ENCODE results near the gene GUCY2F.

Gene GUCY2F

DNA sequence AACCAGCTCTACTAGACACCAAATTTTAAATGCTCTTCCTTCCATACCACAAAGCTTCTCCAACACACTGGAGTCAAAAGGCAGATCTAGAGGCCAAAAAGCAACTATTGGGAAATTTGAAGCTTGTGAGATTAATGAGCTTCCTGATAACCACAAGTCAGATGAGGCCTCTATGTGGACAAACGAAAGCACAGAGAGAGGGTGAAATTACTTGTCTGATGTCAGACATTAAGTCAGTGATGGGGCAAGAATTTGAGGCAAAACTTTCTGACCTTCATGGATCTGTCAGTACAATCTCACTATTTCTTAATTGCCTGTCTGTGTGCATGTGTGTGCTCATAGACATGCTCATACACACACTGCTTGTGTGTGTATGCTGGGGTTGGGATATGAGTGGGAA, 103.6 kb downstream of the GUCY2F start:
- H3K4me3 ChIP-seq (ENCODE audit: insufficient read depth, low read length, poor library complexity, severe bottlenecking) = no peak overlapping the region
- no peak for TF ChIP-seq EZH2phosphoT487 (conservative IDR thresholded peaks at IDR 0.05; ENCODE audit: low read length)
- TF ChIP-seq, protein P1, sequence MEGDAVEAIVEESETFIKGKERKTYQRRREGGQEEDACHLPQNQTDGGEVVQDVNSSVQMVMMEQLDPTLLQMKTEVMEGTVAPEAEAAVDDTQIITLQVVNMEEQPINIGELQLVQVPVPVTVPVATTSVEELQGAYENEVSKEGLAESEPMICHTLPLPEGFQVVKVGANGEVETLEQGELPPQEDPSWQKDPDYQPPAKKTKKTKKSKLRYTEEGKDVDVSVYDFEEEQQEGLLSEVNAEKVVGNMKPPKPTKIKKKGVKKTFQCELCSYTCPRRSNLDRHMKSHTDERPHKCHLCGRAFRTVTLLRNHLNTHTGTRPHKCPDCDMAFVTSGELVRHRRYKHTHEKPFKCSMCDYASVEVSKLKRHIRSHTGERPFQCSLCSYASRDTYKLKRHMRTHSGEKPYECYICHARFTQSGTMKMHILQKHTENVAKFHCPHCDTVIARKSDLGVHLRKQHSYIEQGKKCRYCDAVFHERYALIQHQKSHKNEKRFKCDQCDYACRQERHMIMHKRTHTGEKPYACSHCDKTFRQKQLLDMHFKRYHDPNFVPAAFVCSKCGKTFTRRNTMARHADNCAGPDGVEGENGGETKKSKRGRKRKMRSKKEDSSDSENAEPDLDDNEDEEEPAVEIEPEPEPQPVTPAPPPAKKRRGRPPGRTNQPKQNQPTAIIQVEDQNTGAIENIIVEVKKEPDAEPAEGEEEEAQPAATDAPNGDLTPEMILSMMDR (IDR thresholded peaks at IDR 0.05; ENCODE audit: insufficient read depth, low read length, poor library complexity, severe bottlenecking) = no peak
- H3F3A ChIP-seq (ENCODE audit: insufficient read depth) = no peaks in the 10 kb centered on the region
- no peaks in the 10 kb centered on the region for H3K79me2 ChIP-seq (ENCODE audit: insufficient read depth, low read length)
- H4K20me1 ChIP-seq (ENCODE audit: low read depth, low read length) = no peaks in the 10 kb centered on the region
- H2AFZ ChIP-seq (ENCODE audit: low read depth, low read length, severe bottlenecking) = no peak overlapping the region
- H3K9me3 ChIP-seq (ENCODE audit: insufficient read depth, low read length) = no peaks in the 10 kb centered on the region
- no peaks in the 10 kb centered on the region for H3K27me3 ChIP-seq (ENCODE audit: low read length)
- no peak overlapping the region for H3K9ac ChIP-seq (ENCODE audit: low read length)
- no peak overlapping the region for H3K27ac ChIP-seq (ENCODE audit: low read depth, low read length)
- no peaks in the 10 kb centered on the region for H3K9me2 ChIP-seq (replicated peaks; ENCODE audit: insufficient read depth, low read length)
- H3K36me3 ChIP-seq (ENCODE audit: low read length) = no peaks in the 10 kb centered on the region
- no peak overlapping the region for H3K4me2 ChIP-seq (ENCODE audit: low read depth, low read length, poor library complexity, severe bottlenecking)

DNA sequence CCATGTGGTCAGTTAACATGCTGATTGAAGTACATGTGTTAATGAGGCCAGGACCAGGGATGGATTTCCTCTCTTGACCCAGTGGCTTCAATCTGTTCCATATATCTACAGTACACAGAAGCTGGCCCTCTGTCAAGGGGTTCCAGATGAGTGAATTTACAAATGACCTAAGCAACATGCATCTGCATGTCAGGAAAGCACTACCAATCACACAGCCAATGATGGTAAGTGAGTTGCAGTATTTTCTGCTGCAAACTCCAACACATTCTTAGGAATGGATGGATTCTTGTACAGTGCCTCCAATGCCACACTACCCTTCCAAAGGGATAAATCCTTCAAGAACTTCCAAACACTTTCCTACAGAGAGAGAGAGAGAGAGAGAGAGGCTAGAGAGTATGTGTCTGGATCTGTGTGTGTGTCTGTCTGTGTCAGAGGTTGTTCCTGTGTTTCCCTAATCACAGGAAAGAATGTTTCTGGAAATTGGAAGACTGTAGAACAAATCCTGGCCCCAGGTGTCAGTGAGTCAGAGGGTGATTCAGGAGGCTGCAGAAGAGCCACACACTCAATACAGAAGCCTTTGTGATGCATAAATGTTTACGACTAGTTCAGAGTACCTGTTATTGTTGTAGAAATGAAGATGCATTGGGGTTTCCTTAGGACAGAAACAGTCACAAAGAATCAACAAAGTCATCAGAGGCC, 107.5 kb downstream of the GUCY2F start:
- no peak overlapping the region for H3K4me3 ChIP-seq (ENCODE audit: insufficient read depth, low read length, poor library complexity, severe bottlenecking)
- no peak for TF ChIP-seq EZH2phosphoT487 (conservative IDR thresholded peaks at IDR 0.05; ENCODE audit: low read length)
- TF ChIP-seq, protein P1 (IDR thresholded peaks at IDR 0.05; ENCODE audit: insufficient read depth, low read length, poor library complexity, severe bottlenecking) = no peak
- H3K9ac ChIP-seq (ENCODE audit: low read length) = no peak overlapping the region
- H3K36me3 ChIP-seq (ENCODE audit: low read length) = no peaks in the 10 kb centered on the region
- H3K4me2 ChIP-seq (ENCODE audit: low read depth, low read length, poor library complexity, severe bottlenecking) = no peak overlapping the region
- no peaks in the 10 kb centered on the region for H3K9me3 ChIP-seq (ENCODE audit: insufficient read depth, low read length)
- H3F3A ChIP-seq (ENCODE audit: insufficient read depth) = no peaks in the 10 kb centered on the region
- H3K27ac ChIP-seq (ENCODE audit: low read depth, low read length) = no peak overlapping the region
- H3K27me3 ChIP-seq (ENCODE audit: low read length) = no peaks in the 10 kb centered on the region
- H3K79me2 ChIP-seq (ENCODE audit: insufficient read depth, low read length) = no peaks in the 10 kb centered on the region
- no peaks in the 10 kb centered on the region for H3K9me2 ChIP-seq (replicated peaks; ENCODE audit: insufficient read depth, low read length)
- H2AFZ ChIP-seq (ENCODE audit: low read depth, low read length, severe bottlenecking) = no peak overlapping the region
- no peaks in the 10 kb centered on the region for H4K20me1 ChIP-seq (ENCODE audit: low read depth, low read length)

DNA sequence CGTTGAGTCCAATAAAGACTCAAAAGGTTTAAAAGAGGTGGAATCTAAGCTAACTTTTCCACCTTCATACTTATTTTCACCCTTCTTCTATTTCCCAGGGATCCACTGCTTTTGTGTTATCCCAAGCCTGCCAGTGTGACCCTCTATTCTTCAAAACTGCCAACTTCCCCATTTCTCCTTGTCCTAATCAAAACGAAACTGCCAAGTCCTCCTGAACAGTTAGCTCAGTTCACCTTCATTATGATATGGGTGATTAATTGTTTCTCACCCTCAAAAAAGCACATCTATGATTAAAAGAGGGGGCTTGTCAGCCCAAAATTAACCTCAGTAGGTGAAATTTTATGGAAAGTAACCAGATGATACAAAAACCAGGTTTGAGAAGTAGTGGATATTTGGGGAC, 108.4 kb downstream of the GUCY2F start:
- no peaks in the 10 kb centered on the region for H3K9me3 ChIP-seq (ENCODE audit: insufficient read depth, low read length)
- no peak for TF ChIP-seq EZH2phosphoT487 (conservative IDR thresholded peaks at IDR 0.05; ENCODE audit: low read length)
- TF ChIP-seq, protein P1 (IDR thresholded peaks at IDR 0.05; ENCODE audit: insufficient read depth, low read length, poor library complexity, severe bottlenecking) = no peak
- H3K79me2 ChIP-seq (ENCODE audit: insufficient read depth, low read length) = no peaks in the 10 kb centered on the region
- H3K27ac ChIP-seq (ENCODE audit: low read depth, low read length) = no peak overlapping the region
- H3F3A ChIP-seq (ENCODE audit: insufficient read depth) = no peaks in the 10 kb centered on the region
- H2AFZ ChIP-seq (ENCODE audit: low read depth, low read length, severe bottlenecking) = no peak overlapping the region
- H3K36me3 ChIP-seq (ENCODE audit: low read length) = no peaks in the 10 kb centered on the region
- no peak overlapping the region for H3K4me2 ChIP-seq (ENCODE audit: low read depth, low read length, poor library complexity, severe bottlenecking)
- no peaks in the 10 kb centered on the region for H3K27me3 ChIP-seq (ENCODE audit: low read length)
- H3K9ac ChIP-seq (ENCODE audit: low read length) = no peak overlapping the region
- no peak overlapping the region for H3K4me3 ChIP-seq (ENCODE audit: insufficient read depth, low read length, poor library complexity, severe bottlenecking)
- no peaks in the 10 kb centered on the region for H3K9me2 ChIP-seq (replicated peaks; ENCODE audit: insufficient read depth, low read length)
- H4K20me1 ChIP-seq (ENCODE audit: low read depth, low read length) = no peaks in the 10 kb centered on the region
